ENCODE measurements around the gene ANKRD52.
A peak's percentile ranks its signal among the peaks of the same experiment; 100 is the strongest.

ANKRD52 gene

DNA sequence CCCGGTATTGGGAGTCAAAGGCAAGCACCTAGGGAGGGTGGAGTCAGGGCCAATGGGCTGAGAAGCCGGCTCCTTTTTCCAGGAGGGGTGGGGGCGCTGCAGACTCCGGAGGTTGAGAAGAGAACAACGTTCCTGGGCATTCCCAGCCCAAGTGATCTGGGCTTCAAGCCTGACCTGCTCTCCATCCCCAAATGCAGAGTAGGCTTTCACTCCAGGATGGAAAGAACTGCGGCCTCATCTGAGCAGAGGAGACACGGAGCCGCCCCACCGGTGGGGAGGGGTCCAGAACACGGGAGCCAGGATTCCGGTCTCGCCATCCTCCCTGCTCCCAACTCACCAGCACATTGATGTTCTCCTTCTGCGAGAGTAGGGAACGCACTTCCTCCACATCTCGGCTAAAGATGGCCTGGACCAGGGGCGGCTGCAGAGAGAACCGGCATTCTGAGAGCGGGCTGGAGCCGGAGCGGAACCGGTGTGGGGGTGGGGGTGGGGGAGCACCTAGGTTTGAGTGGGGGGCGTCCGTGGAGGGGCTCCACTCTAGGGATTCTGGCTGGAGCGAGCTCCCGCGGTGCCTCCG lies 605 bp downstream of the ANKRD52 start:
- Histone ChIP-seq H2AFZ (ENCODE audit: low read length) (peak overlapping the region; percentile 88), H3K4me3 (ENCODE audit: low read length, poor library complexity, severe bottlenecking) (peak overlapping the region; percentile 100), H3K4me1 (ENCODE audit: insufficient read depth, low read length, poor library complexity, severe bottlenecking) (peaks cover 24% of the 10 kb centered on the region), H3K9ac (ENCODE audit: low read depth, low read length, poor library complexity, severe bottlenecking) (peak overlapping the region; percentile 95), H3K9me3 (ENCODE audit: insufficient read depth, low read depth, low read length) (no peaks in the 10 kb centered on the region), H3F3A (ENCODE audit: low read depth) (no peaks in the 10 kb centered on the region), H3K4me2 (ENCODE audit: low read depth, low read length, poor library complexity, severe bottlenecking) (peak overlapping the region; percentile 98), H4K20me1 (ENCODE audit: insufficient read depth, low read length, poor library complexity, severe bottlenecking) (peaks cover 21% of the 10 kb centered on the region), H3K36me3 (ENCODE audit: insufficient read depth, low read length) (peaks cover 21% of the 10 kb centered on the region; the same call in 1 of the 2 replicates), H3K9me2 (replicated peaks; ENCODE audit: low read depth, low read length) (no peaks in the 10 kb centered on the region), H3K27me3 (ENCODE audit: insufficient read depth, low read length, poor library complexity, severe bottlenecking) (no peaks in the 10 kb centered on the region), H3K79me2 (ENCODE audit: insufficient read depth, low read length) (peaks cover 31% of the 10 kb centered on the region)
- TF ChIP-seq EZH2phosphoT487 (IDR thresholded peaks at IDR 0.05; ENCODE audit: borderline replicate concordance) (no peak), CTCF (conservative IDR thresholded peaks at IDR 0.05; ENCODE audit: low read length) (peak; percentile 27; the same call in 1 of the 2 replicates)

- Histone ChIP-seq H3K9ac (ENCODE audit: low read depth, low read length, poor library complexity, severe bottlenecking) (peak overlapping the region; percentile 95), H3K36me3 (ENCODE audit: insufficient read depth, low read length) (peaks cover 26% of the 10 kb centered on the region; the same call in 1 of the 2 replicates), H3K79me2 (ENCODE audit: insufficient read depth, low read length) (peaks cover 31% of the 10 kb centered on the region)
Observed at GRCh38 chr12:56257071-56257470, 1.1 kb downstream of the ANKRD52 start.

DNA sequence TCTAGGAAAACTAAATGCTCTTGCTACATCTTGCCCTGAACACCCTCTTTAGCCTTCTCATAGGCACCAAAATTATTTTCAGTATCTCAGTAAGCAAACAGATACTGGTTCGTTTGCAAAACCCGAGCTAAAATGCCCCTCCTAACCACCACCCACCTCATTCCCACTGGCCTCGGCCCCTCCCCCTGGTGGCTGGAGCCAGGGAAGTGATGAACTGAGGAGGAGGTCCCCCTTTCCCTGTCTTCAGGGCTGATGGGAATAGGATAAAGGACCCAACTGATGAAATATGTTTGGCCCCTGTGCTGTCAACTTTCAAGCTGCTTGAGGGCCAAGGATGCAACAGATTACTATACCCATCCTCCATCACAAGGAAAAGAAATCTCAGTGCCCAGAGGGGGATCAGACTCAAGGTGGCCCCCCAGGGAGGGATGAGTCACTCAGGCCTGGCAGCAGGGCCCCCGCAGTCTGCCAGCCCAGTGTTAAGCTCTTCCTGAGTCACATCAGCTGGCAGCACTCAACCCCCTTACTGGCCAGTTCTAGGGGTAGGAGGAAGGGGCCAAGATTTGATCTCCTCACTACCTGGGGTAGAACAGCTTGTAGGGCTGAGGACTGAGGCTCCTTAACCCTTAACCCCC lies 1.7 kb downstream of the ANKRD52 start:
- Histone ChIP-seq H3K4me3 (ENCODE audit: low read length, poor library complexity, severe bottlenecking) (peak overlapping the region; percentile 100), H3K79me2 (ENCODE audit: insufficient read depth, low read length) (peaks cover 31% of the 10 kb centered on the region), H3K9ac (ENCODE audit: low read depth, low read length, poor library complexity, severe bottlenecking) (peak overlapping the region; percentile 95)

More at GRCh38 chr12:56257071-56257470, 1.1 kb downstream of the ANKRD52 start:
- H3K27me3 ChIP-seq (ENCODE audit: insufficient read depth, low read length, poor library complexity, severe bottlenecking): no peaks in the 10 kb centered on the region
- H3K4me3 ChIP-seq (ENCODE audit: low read length, poor library complexity, severe bottlenecking): peak overlapping the region; percentile 100
- H3K4me2 ChIP-seq (ENCODE audit: low read depth, low read length, poor library complexity, severe bottlenecking): peak overlapping the region; percentile 98
- TF ChIP-seq CTCF (conservative IDR thresholded peaks at IDR 0.05; ENCODE audit: low read length) (no peak), EZH2phosphoT487 (IDR thresholded peaks at IDR 0.05; ENCODE audit: borderline replicate concordance) (no peak)
- H3F3A ChIP-seq (ENCODE audit: low read depth): no peaks in the 10 kb centered on the region
- no peak overlapping the region for H2AFZ ChIP-seq (ENCODE audit: low read length)
- no peaks in the 10 kb centered on the region for H3K9me2 ChIP-seq (replicated peaks; ENCODE audit: low read depth, low read length)
- peaks cover 21% of the 10 kb centered on the region for H4K20me1 ChIP-seq (ENCODE audit: insufficient read depth, low read length, poor library complexity, severe bottlenecking)
- no peaks in the 10 kb centered on the region for H3K9me3 ChIP-seq (ENCODE audit: insufficient read depth, low read depth, low read length)
- peaks cover 24% of the 10 kb centered on the region for H3K4me1 ChIP-seq (ENCODE audit: insufficient read depth, low read length, poor library complexity, severe bottlenecking)

More for the DNA sequence above, 1.7 kb downstream of the ANKRD52 start:
- no peak overlapping the region for H2AFZ ChIP-seq (ENCODE audit: low read length)
- peak overlapping the region; percentile 98 for H3K4me2 ChIP-seq (ENCODE audit: low read depth, low read length, poor library complexity, severe bottlenecking)
- H3K9me2 ChIP-seq (replicated peaks; ENCODE audit: low read depth, low read length): no peaks in the 10 kb centered on the region
- H3F3A ChIP-seq (ENCODE audit: low read depth): no peaks in the 10 kb centered on the region
- peaks cover 33% of the 10 kb centered on the region; the same call in 1 of the 2 replicates for H3K36me3 ChIP-seq (ENCODE audit: insufficient read depth, low read length)
- no peaks in the 10 kb centered on the region for H3K9me3 ChIP-seq (ENCODE audit: insufficient read depth, low read depth, low read length)
- TF ChIP-seq EZH2phosphoT487 (IDR thresholded peaks at IDR 0.05; ENCODE audit: borderline replicate concordance) (no peak), CTCF (conservative IDR thresholded peaks at IDR 0.05; ENCODE audit: low read length) (no peak)
- peaks cover 24% of the 10 kb centered on the region for H3K4me1 ChIP-seq (ENCODE audit: insufficient read depth, low read length, poor library complexity, severe bottlenecking)
- H3K27me3 ChIP-seq (ENCODE audit: insufficient read depth, low read length, poor library complexity, severe bottlenecking): no peaks in the 10 kb centered on the region
- peaks cover 21% of the 10 kb centered on the region for H4K20me1 ChIP-seq (ENCODE audit: insufficient read depth, low read length, poor library complexity, severe bottlenecking)
